ENCODE results near the gene P3H4.
A peak's percentile ranks its signal among the peaks of the same experiment; 100 is the strongest.
"Not testable (repeated sequence)": the region's sequence is repeated elsewhere in the genome, so short reads cannot be mapped to it uniquely, and the experiment has no call there.

P3H4 gene

GRCh38 chr17:41792845-41793783, 18.6 kb downstream of the P3H4 start:
- no peak for DNase-seq

GRCh38 chr17:41787021-41787418, 24.7 kb downstream of the P3H4 start:
- no peak for DNase-seq

GRCh38 chr17:41786227-41787020, 25.3 kb downstream of the P3H4 start, which contains the start of gene JUP:
Gene JUP, minus strand, starts transcription at chr17:41786711. Its CDS starts 14,857 bp downstream, at chr17:41771854.
- DNase-seq, result peak; percentile 93

- DNase-seq, result no peak
These were observed 25.9 kb downstream of the P3H4 start for GRCh38 chr17:41785859-41786226.

GRCh38 chr17:41785091-41785858, 26.5 kb downstream of the P3H4 start:
- DNase-seq, result no peak

- no peak for DNase-seq
These were observed 27.5 kb downstream of the P3H4 start for GRCh38 chr17:41784207-41784744.

- no peak for DNase-seq
These were observed 29.6 kb downstream of the P3H4 start for GRCh38 chr17:41782142-41782541.

GRCh38 chr17:41781404-41782110, 30.2 kb downstream of the P3H4 start:
- DNase-seq, result no peak

GRCh38 chr17:41779954-41780353, 31.8 kb downstream of the P3H4 start:
- no peak for DNase-seq

- peak; percentile 18 for DNase-seq
These were observed 34.1 kb downstream of the P3H4 start for GRCh38 chr17:41777574-41778188.

- DNase-seq, result no peak
These were observed 34.6 kb downstream of the P3H4 start for GRCh38 chr17:41777157-41777573.

GRCh38 chr17:41776262-41776900, 35.4 kb downstream of the P3H4 start:
- DNase-seq, result not testable (repeated sequence)

GRCh38 chr17:41775394-41776226, 36.1 kb downstream of the P3H4 start:
- no peak for DNase-seq

- no peak for DNase-seq
These were observed 38.0 kb downstream of the P3H4 start for GRCh38 chr17:41773731-41774193.

GRCh38 chr17:41773190-41773588, 38.6 kb downstream of the P3H4 start:
- DNase-seq, result no peak

GRCh38 chr17:41772586-41773189, 39.1 kb downstream of the P3H4 start:
- DNase-seq, result no peak

GRCh38 chr17:41772218-41772585, 39.5 kb downstream of the P3H4 start:
- DNase-seq, result no peak

GRCh38 chr17:41771389-41772206, 40.2 kb downstream of the P3H4 start:
- DNase-seq, result no peak

- no peak for DNase-seq
These were observed 41.8 kb downstream of the P3H4 start for GRCh38 chr17:41769985-41770384.
